Colonic mucosa (tissue), 4 donors: Measurements from ENCODE around the gene KDM7A. TPM values are rescaled to one million over a fixed set of nuclear protein-coding genes. Genes with fewer than 3 reads are reported as not detected.
"Not testable (repeated sequence)": the region's sequence is repeated elsewhere in the genome, so short reads cannot be mapped to it uniquely, and the experiment has no call there.

Source experiments
- DNase-seq: peaks from one replicate; pipeline ENCODE4 v3.0.0-alpha.2; 2020
- H3K27ac ChIP-seq: fragments of 200-600 bp; one replicate; pipeline ENCODE4 v1.8.0; 2021
- H3K27me3 ChIP-seq: fragments of 200-600 bp; one replicate; pipeline ENCODE4 v1.8.0; 2021
- H3K36me3 ChIP-seq: fragments of 200-600 bp; one replicate; pipeline ENCODE4 v1.8.0; 2021
- H3K4me1 ChIP-seq: fragments of 200-600 bp; one replicate; pipeline ENCODE4 v1.8.0; 2021; ENCODE audit warnings: mild to moderate bottlenecking
- H3K4me3 ChIP-seq: fragments of 200-600 bp; one replicate; pipeline ENCODE4 v1.8.0; 2021
- H3K9ac ChIP-seq, 2 donors: one replicate each; pipeline ENCODE4 v1.7.0; 2013; ENCODE audit warnings: control low read depth in 2 of 2, low read depth in 2 of 2, low read length in 2 of 2
- H3K9me3 ChIP-seq: fragments of 200-600 bp; one replicate; pipeline ENCODE4 v1.8.0; 2021
- CTCF ChIP-seq: fragments of 200-600 bp; IDR thresholded peaks from one replicate; pipeline ENCODE4 v1.8.0; 2022; ENCODE audit warnings: antibody characterized with exemption, mild to moderate bottlenecking
- intact Hi-C: fragments of 100-400 bp; cut with DNase I; formaldehyde crosslinking; loops from one replicate; pipeline ENCODE4 v1.14.1; 2022
- total RNA-seq, 2 donors: library from RNA; stranded (reverse); fragmentation: NEBNext Ultra II Directional in 1 of 2; extraction: Animal tissue kit (Norgen Biotek cat#: 25700) in 1 of 2; gene quantifications; one replicate each; pipeline ENCODE4 v1.2.1, GENCODE V29; 2021
- donor health status: healthy.
- donor health status: DM: no; HTN: no; CAD: no.
- donor health status: DM: no; HTN: no; CAD: no.

KDM7A gene
- total RNA-seq, 2 donors from 2014 or later = 14.7 to 37.5 TPM

DNA sequence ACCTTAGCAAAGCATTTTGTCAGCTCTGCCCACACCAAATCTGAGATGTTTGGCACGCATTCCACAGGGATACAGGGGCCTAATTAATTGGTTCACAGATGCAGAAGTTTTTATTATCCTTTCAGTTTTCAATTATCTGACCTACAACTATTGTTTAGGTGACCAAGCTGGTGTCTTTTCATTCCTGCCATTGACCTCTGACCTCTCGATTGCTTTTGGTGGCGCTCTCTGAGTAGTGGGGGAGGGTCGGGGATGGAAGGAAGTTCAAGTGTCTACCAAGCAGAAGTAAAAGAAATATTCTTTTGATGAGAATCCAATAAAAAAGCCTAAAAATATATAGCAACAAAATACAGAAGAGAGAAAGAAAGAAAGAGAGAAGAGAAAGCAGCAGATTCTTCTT lies 28.8 kb upstream of the KDM7A start:
- H3K4me3 ChIP-seq = no peak overlapping the region
- H3K36me3 ChIP-seq = no peaks in the 10 kb centered on the region
- H3K9me3 ChIP-seq = no peaks in the 10 kb centered on the region
- intact Hi-C loops = no loop called here
- no peak overlapping the region for H3K9ac ChIP-seq
- no peak for TF ChIP-seq CTCF
- no peaks in the 10 kb centered on the region for H3K4me1 ChIP-seq
- no peak overlapping the region for H3K27ac ChIP-seq
- H3K27me3 ChIP-seq = no peaks in the 10 kb centered on the region
- DNase-seq = no peak

GRCh38 chr7:140203556-140203955 lies 26.8 kb upstream of the KDM7A start:
- Histone ChIP-seq H3K27ac (no peak overlapping the region), H3K9ac (no peak overlapping the region), H3K36me3 (no peaks in the 10 kb centered on the region), H3K27me3 (no peaks in the 10 kb centered on the region), H3K4me3 (no peak overlapping the region), H3K9me3 (no peaks in the 10 kb centered on the region), H3K4me1 (no peaks in the 10 kb centered on the region)
- intact Hi-C loops = no loop called here
- TF ChIP-seq CTCF = no peak
- DNase-seq = no peak

DNA sequence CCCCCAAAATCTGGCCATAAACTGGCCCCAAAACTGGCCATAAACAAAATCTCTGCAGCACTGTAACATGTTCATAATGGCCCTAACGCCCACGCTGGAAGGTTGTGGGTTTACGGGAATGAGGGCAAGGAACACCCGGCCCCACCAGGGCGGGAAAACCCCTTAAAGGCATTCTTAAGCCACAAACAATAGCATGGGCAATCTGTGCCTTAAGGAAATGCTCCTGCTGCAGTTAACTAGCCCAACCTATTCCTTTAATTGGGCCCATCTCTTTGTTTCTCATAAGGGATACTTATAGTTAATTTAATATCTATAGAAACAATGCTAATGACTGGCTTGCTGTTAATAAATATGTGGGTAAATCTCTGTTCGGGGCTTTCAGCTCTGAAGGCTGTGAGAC lies 26.2 kb upstream of the KDM7A start:
- H3K36me3 ChIP-seq, H3K9ac ChIP-seq, H3K9me3 ChIP-seq, H3K27me3 ChIP-seq, H3K27ac ChIP-seq, DNase-seq, H3K4me3 ChIP-seq, intact Hi-C loops, H3K4me1 ChIP-seq: not testable (repeated sequence)

DNA sequence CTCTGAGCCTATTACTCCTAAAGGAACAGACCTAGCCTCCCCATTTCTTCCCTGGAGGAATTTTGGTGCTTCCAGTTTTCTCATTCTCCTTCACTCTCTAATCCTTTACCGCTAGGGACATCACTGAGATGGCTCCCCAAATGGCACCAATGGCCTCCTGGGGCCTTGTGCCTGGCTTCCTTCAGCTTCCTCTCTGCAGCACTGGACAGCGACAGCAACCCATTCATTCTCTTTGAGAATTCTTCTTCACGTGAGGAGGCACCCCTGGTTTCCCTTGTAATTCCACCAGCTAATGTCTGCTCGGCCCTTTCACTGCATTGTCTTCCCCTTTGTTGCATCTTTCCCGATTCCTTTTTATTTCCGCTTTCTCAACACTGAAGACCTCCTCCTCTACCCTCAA lies 24.6 kb upstream of the KDM7A start:
- no peak for TF ChIP-seq CTCF
- no peaks in the 10 kb centered on the region for H3K4me1 ChIP-seq

GRCh38 chr7:140200061-140200989 lies 23.5 kb upstream of the KDM7A start:
- peak overlapping the region in 1 of 2 donors; percentile 26 for H3K9ac ChIP-seq
- TF ChIP-seq CTCF = no peak
- H3K27ac ChIP-seq = no peak overlapping the region
- H3K36me3 ChIP-seq = no peaks in the 10 kb centered on the region
- H3K4me1 ChIP-seq = no peaks in the 10 kb centered on the region
- no peaks in the 10 kb centered on the region for H3K9me3 ChIP-seq
- peak; percentile 66 for DNase-seq
- H3K27me3 ChIP-seq = no peaks in the 10 kb centered on the region
- no peak overlapping the region for H3K4me3 ChIP-seq
- intact Hi-C loops = no loop called here

More for the DNA sequence above, 24.6 kb upstream of the KDM7A start:
- Histone ChIP-seq H3K27ac (no peak overlapping the region), H3K9me3 (no peaks in the 10 kb centered on the region), H3K36me3 (no peaks in the 10 kb centered on the region), H3K9ac (no peak overlapping the region), H3K4me3 (no peak overlapping the region), H3K27me3 (no peaks in the 10 kb centered on the region)
- intact Hi-C loops = no loop called here
- DNase-seq = no peak

DNA sequence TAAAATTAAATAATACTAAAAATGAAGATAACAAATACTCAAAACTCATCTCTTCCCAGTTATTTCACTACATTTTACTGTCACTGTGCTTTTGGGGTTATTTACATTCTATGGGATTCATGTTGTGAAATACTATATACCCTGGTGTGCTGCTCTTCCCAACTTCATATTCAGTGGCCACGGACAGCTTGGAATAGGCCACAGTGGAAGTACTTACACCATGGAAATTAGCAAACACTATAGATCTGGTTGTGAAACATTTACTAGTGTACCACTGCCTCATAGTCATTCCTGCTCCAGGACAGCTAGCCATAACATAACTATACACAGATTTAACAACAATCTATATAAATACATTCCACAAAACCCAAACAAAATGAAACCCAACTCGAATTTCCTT lies 21.2 kb upstream of the KDM7A start:
- no peak for TF ChIP-seq CTCF
- Histone ChIP-seq H3K36me3 (no peaks in the 10 kb centered on the region), H3K4me3 (no peak overlapping the region), H3K9me3 (no peaks in the 10 kb centered on the region), H3K9ac (no peak overlapping the region), H3K27me3 (no peaks in the 10 kb centered on the region), H3K4me1 (no peaks in the 10 kb centered on the region), H3K27ac (no peak overlapping the region)
- intact Hi-C loops = no loop called here
- no peak for DNase-seq
